HCT116 (cell line): Measurements from ENCODE around the gene FGGY. TPM values are rescaled to one million over a fixed set of nuclear protein-coding genes. Genes with fewer than 3 reads are reported as not detected.

ENCODE experiments used
- ATAC-seq: fragments of 200-7000 bp; cut with Tn5 transposase; 2 replicates; pipeline ENCODE4 v1.9.1; 2020; ENCODE audit warnings: mild to moderate bottlenecking, moderate library complexity
- BruUV-seq: library from RNA; stranded (reverse); fragments of 400-500 nt; replicated peaks from 2 replicates; lab custom pipeline; 2021; lab: Mats Ljungman, UMichigan
- CTCF ChIA-PET: fragments of 300-600 bp; sonication (Branson Sonifier 250); formaldehyde crosslinking; loops from one replicate; lab custom pipeline; 2021; ENCODE audit warnings: antibody characterized with exemption; lab: Charles Lee
- POLR2A ChIA-PET: fragments of 300-600, 350-600 bp; sonication (Branson Sonifier 250); formaldehyde crosslinking; loops from one replicate; lab custom pipeline; 2021; ENCODE audit warnings: antibody characterized with exemption; lab: Charles Lee
- RAD21 ChIA-PET, 2 experiments: fragments of 300-600 bp; sonication (Branson Sonifier 250); formaldehyde crosslinking; loops; one replicate each; lab custom pipeline; 2023; ENCODE audit warnings: low total read pairs in 2 of 2; ENCODE audit not compliant: uncharacterized antibody in 2 of 2, unreplicated experiment in 2 of 2, low non-redundant PET in 1 of 2; lab: Charles Lee
- DNase-seq: peaks from one replicate; pipeline ENCODE4 v3.0.0-alpha.2; 2010; ENCODE audit warnings: low read depth, low spot score
- H2AFZ ChIP-seq: fragments of 200-600 bp; shearing (Covaris generic), sonication (generic); 2 replicates; pipeline ENCODE4 v1.6.1; 2017; ENCODE audit warnings: low read depth, mixed run types, mixed read lengths, antibody characterized with exemption, low read length; ENCODE audit not compliant: poor library complexity, severe bottlenecking
- H3K27ac ChIP-seq: 2 replicates; pipeline ENCODE4 v1.5.1; 2012; ENCODE audit warnings: low read depth, low read length
- H3K27me3 ChIP-seq: fragments of 200-600 bp; sonication (generic); 2 replicates; pipeline ENCODE4 v1.6.1; 2016; ENCODE audit warnings: mixed run types, low read length, mixed read lengths; ENCODE audit not compliant: insufficient read depth
- H3K36me3 ChIP-seq, 2 experiments: fragments of 200-500 bp in 1 of 2; fragments of 200-600 bp in 1 of 2; sonication (Bioruptor generic) in 1 of 2; sonication (generic) in 1 of 2; 2 replicates each; pipeline versions ENCODE4 v1.5.1 to v1.6.1; 2014 to 2016; ENCODE audit warnings: low read length in 2 of 2, inconsistent platforms in 1 of 2, mixed read lengths in 1 of 2, mixed run types in 1 of 2; ENCODE audit not compliant: insufficient read depth in 2 of 2, control insufficient read depth in 1 of 2
- H3K4me1 ChIP-seq, 2 experiments: fragments of 200-600 bp in 1 of 2; sonication (generic) in 1 of 2; 2 replicates each; pipeline versions ENCODE4 v1.5.1 to v1.6.1; 2012 to 2017; ENCODE audit warnings: low read length in 2 of 2, inconsistent platforms in 1 of 2, mild to moderate bottlenecking in 1 of 2, mixed read lengths in 1 of 2, mixed run types in 1 of 2, moderate library complexity in 1 of 2; ENCODE audit not compliant: insufficient read depth in 2 of 2, control insufficient read depth in 1 of 2
- H3K4me2 ChIP-seq: fragments of 200-600 bp; sonication (generic); 2 replicates; pipeline ENCODE4 v1.6.1; 2017; ENCODE audit warnings: mixed run types, low read length, mixed read lengths
- H3K4me3 ChIP-seq, 2 experiments: fragments of 200-600 bp in 1 of 2; sonication (generic) in 1 of 2; replicated peaks in 1 of 2; 2 replicates each; pipeline ENCODE4 v1.5.1; 2011 to 2016; ENCODE audit warnings: low read length in 2 of 2, control low read depth in 1 of 2, low read depth in 1 of 2, mild to moderate bottlenecking in 1 of 2, mixed read lengths in 1 of 2, mixed run types in 1 of 2
- H3K79me2 ChIP-seq: fragments of 200-600 bp; sonication (generic); 2 replicates; pipeline ENCODE4 v1.6.1; 2017; ENCODE audit warnings: mild to moderate bottlenecking, mixed run types, low read length, moderate library complexity, mixed read lengths; ENCODE audit not compliant: insufficient read depth
- H3K9ac ChIP-seq: fragments of 200-600 bp; sonication (generic); 2 replicates; pipeline ENCODE4 v1.6.1; 2016; ENCODE audit warnings: low read length, mixed read lengths
- H3K9me2 ChIP-seq: fragments of 200-600 bp; sonication (generic), shearing (Covaris generic); 2 replicates; pipeline ENCODE4 v1.6.1; 2017; ENCODE audit warnings: mixed run types, mild to moderate bottlenecking, moderate library complexity; ENCODE audit not compliant: insufficient read depth
- H3K9me3 ChIP-seq, 2 experiments: fragments of 200-500 bp in 1 of 2; fragments of 200-600 bp in 1 of 2; sonication (Bioruptor generic) in 1 of 2; sonication (generic) in 1 of 2; 2 replicates each; pipeline ENCODE4 v1.6.1; 2014 to 2017; ENCODE audit warnings: low read length in 2 of 2, mixed read lengths in 2 of 2, inconsistent platforms in 1 of 2, low read depth in 1 of 2, mild to moderate bottlenecking in 1 of 2, mixed run types in 1 of 2, moderate library complexity in 1 of 2; ENCODE audit not compliant: control insufficient read depth in 1 of 2, insufficient read depth in 1 of 2
- H4K20me1 ChIP-seq: fragments of 200-600 bp; sonication (generic), shearing (Covaris generic); 2 replicates; pipeline ENCODE4 v1.6.1; 2017; ENCODE audit warnings: mixed run types, mild to moderate bottlenecking, moderate library complexity; ENCODE audit not compliant: insufficient read depth
- CBX3 ChIP-seq: IDR thresholded peaks from 2 replicates; pipeline ENCODE4 v1.6.1; 2012; ENCODE audit warnings: low read depth
- JUND ChIP-seq: IDR thresholded peaks from 2 replicates; pipeline ENCODE4 v1.6.1; 2012
- RAD21 ChIP-seq: IDR thresholded peaks from 2 replicates; pipeline ENCODE4 v1.6.1; 2012; ENCODE audit warnings: low read depth, mild to moderate bottlenecking
- SP1 ChIP-seq: IDR thresholded peaks from 2 replicates; pipeline ENCODE4 v1.6.1; 2012; ENCODE audit warnings: low read depth
- intact Hi-C: fragments of 100-400 bp; cut with micrococcal nuclease; formaldehyde crosslinking; loops from 2 replicates; pipeline ENCODE4 v1.10.0; 2022
- total RNA-seq: library from RNA; stranded (reverse); gene quantifications from one replicate; pipeline ENCODE4 v1.2.1, GENCODE V29; 2021; ENCODE audit not compliant: unreplicated experiment
- TF ChIP-seq, protein P1 (sequence below): IDR thresholded peaks from 2 replicates; pipeline ENCODE4 v1.6.1; 2012; ENCODE audit warnings: low read depth
- TF ChIP-seq, protein P2 (sequence below): IDR thresholded peaks from 2 replicates; pipeline ENCODE4 v1.6.1; 2011; ENCODE audit warnings: mild to moderate bottlenecking, low read length, moderate library complexity; ENCODE audit not compliant: insufficient replicate concordance; ENCODE audit errors: extremely low read depth
- TF ChIP-seq, protein P3 (sequence below), 3 experiments: fragments of 200-600 bp in 1 of 3; sonication (generic) in 1 of 3; IDR thresholded peaks in 2 of 3; conservative IDR thresholded peaks in 1 of 3; 2 replicates each; pipeline ENCODE4 v1.5.1; 2012 to 2017; ENCODE audit warnings: low read depth in 2 of 3, low read length in 2 of 3, antibody characterized with exemption in 1 of 3, borderline replicate concordance in 1 of 3, control low read depth in 1 of 3, mild to moderate bottlenecking in 1 of 3, mixed read lengths in 1 of 3, mixed run types in 1 of 3, moderate library complexity in 1 of 3; ENCODE audit not compliant: insufficient read depth in 1 of 3

The FGGY gene
- total RNA-seq, 1 experiment from 2014 or later, result 10.6 TPM

DNA sequence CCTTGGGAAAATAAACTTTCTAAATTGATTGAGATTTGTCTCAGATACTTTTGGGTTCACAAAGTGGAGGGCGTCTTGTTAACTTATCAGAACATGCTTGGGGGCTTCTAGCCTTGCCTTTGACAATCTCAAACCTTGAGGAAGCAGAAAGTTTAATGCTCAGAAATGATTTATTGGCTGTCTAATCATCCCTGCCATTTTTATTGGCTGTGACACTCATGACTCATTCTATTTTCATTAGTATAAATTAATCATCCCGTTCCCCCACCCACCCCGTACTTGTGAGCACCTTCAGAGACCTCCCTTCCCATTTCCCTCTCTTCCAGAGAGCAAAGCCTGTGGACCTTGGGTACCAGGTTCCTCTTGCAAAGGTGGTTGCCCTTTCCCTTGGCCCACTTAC lies 87.1 kb downstream of the FGGY start:
- ChIA-PET RAD21 (no interaction called here), POLR2A (interaction anchor here (0.8 kb wide), 1 partner anchor 603 kb away, joined by 3 read pairs; no protein-coding TSS in a partner anchor), CTCF (no interaction called here)
- Histone ChIP-seq H3K9ac (no peak overlapping the region), H3K9me3 (no peaks in the 10 kb centered on the region), H3K4me2 (no peak overlapping the region), H3K27me3 (no peaks in the 10 kb centered on the region), H3K79me2 (no peaks in the 10 kb centered on the region), H3K9me2 (no peaks in the 10 kb centered on the region), H3K4me3 (no peak overlapping the region), H3K36me3 (no peaks in the 10 kb centered on the region), H4K20me1 (no peaks in the 10 kb centered on the region), H3K27ac (no peak overlapping the region), H2AFZ (no peak overlapping the region), H3K4me1 (no peaks in the 10 kb centered on the region)
- no TSS peak for BruUV-seq
- intact Hi-C loops, result no loop called here
- ATAC-seq, result no peak
- TF ChIP-seq CBX3 (no peak), SP1 (no peak), JUND (no peak), RAD21 (no peak)
- TF ChIP-seq, protein P1, sequence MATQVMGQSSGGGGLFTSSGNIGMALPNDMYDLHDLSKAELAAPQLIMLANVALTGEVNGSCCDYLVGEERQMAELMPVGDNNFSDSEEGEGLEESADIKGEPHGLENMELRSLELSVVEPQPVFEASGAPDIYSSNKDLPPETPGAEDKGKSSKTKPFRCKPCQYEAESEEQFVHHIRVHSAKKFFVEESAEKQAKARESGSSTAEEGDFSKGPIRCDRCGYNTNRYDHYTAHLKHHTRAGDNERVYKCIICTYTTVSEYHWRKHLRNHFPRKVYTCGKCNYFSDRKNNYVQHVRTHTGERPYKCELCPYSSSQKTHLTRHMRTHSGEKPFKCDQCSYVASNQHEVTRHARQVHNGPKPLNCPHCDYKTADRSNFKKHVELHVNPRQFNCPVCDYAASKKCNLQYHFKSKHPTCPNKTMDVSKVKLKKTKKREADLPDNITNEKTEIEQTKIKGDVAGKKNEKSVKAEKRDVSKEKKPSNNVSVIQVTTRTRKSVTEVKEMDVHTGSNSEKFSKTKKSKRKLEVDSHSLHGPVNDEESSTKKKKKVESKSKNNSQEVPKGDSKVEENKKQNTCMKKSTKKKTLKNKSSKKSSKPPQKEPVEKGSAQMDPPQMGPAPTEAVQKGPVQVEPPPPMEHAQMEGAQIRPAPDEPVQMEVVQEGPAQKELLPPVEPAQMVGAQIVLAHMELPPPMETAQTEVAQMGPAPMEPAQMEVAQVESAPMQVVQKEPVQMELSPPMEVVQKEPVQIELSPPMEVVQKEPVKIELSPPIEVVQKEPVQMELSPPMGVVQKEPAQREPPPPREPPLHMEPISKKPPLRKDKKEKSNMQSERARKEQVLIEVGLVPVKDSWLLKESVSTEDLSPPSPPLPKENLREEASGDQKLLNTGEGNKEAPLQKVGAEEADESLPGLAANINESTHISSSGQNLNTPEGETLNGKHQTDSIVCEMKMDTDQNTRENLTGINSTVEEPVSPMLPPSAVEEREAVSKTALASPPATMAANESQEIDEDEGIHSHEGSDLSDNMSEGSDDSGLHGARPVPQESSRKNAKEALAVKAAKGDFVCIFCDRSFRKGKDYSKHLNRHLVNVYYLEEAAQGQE, result no peak
- TF ChIP-seq, protein P2, sequence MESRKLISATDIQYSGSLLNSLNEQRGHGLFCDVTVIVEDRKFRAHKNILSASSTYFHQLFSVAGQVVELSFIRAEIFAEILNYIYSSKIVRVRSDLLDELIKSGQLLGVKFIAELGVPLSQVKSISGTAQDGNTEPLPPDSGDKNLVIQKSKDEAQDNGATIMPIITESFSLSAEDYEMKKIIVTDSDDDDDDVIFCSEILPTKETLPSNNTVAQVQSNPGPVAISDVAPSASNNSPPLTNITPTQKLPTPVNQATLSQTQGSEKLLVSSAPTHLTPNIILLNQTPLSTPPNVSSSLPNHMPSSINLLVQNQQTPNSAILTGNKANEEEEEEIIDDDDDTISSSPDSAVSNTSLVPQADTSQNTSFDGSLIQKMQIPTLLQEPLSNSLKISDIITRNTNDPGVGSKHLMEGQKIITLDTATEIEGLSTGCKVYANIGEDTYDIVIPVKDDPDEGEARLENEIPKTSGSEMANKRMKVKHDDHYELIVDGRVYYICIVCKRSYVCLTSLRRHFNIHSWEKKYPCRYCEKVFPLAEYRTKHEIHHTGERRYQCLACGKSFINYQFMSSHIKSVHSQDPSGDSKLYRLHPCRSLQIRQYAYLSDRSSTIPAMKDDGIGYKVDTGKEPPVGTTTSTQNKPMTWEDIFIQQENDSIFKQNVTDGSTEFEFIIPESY, result no peak
- TF ChIP-seq, protein P3, sequence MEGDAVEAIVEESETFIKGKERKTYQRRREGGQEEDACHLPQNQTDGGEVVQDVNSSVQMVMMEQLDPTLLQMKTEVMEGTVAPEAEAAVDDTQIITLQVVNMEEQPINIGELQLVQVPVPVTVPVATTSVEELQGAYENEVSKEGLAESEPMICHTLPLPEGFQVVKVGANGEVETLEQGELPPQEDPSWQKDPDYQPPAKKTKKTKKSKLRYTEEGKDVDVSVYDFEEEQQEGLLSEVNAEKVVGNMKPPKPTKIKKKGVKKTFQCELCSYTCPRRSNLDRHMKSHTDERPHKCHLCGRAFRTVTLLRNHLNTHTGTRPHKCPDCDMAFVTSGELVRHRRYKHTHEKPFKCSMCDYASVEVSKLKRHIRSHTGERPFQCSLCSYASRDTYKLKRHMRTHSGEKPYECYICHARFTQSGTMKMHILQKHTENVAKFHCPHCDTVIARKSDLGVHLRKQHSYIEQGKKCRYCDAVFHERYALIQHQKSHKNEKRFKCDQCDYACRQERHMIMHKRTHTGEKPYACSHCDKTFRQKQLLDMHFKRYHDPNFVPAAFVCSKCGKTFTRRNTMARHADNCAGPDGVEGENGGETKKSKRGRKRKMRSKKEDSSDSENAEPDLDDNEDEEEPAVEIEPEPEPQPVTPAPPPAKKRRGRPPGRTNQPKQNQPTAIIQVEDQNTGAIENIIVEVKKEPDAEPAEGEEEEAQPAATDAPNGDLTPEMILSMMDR (IDR thresholded peaks at IDR 0.05 in 2 of 3, conservative IDR thresholded peaks at IDR 0.05 in 1 of 3; ENCODE audit: borderline replicate concordance in 1 of 3, insufficient read depth in 1 of 3, low read depth in 2 of 3, low read length in 2 of 3), result no peak
- no peak for DNase-seq
